DND-41 (cell line): Measurements from ENCODE around the gene TCEA2.

Source experiments
- EZH2 ChIP-seq: IDR thresholded peaks from 3 replicates; pipeline ENCODE4 v1.6.1; 2012; ENCODE audit warnings: borderline replicate concordance, low read depth, mild to moderate bottlenecking, moderate library complexity, low read length, inconsistent platforms; ENCODE audit not compliant: severe bottlenecking
- TF ChIP-seq, protein P1 (sequence below): IDR thresholded peaks from 2 replicates; pipeline ENCODE4 v1.5.1; 2012; ENCODE audit warnings: borderline replicate concordance, low read length, moderate library complexity, mild to moderate bottlenecking; ENCODE audit not compliant: poor library complexity, severe bottlenecking; ENCODE audit errors: extremely low read depth

- TF ChIP-seq, protein P1, sequence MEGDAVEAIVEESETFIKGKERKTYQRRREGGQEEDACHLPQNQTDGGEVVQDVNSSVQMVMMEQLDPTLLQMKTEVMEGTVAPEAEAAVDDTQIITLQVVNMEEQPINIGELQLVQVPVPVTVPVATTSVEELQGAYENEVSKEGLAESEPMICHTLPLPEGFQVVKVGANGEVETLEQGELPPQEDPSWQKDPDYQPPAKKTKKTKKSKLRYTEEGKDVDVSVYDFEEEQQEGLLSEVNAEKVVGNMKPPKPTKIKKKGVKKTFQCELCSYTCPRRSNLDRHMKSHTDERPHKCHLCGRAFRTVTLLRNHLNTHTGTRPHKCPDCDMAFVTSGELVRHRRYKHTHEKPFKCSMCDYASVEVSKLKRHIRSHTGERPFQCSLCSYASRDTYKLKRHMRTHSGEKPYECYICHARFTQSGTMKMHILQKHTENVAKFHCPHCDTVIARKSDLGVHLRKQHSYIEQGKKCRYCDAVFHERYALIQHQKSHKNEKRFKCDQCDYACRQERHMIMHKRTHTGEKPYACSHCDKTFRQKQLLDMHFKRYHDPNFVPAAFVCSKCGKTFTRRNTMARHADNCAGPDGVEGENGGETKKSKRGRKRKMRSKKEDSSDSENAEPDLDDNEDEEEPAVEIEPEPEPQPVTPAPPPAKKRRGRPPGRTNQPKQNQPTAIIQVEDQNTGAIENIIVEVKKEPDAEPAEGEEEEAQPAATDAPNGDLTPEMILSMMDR, result no peak
- no peak for TF ChIP-seq EZH2
These were observed 4.5 kb upstream of the TCEA2 start for GRCh38 chr20:64058536-64058935.
